ENCODE results near the gene EIF4A3.

Gene EIF4A3

DNA sequence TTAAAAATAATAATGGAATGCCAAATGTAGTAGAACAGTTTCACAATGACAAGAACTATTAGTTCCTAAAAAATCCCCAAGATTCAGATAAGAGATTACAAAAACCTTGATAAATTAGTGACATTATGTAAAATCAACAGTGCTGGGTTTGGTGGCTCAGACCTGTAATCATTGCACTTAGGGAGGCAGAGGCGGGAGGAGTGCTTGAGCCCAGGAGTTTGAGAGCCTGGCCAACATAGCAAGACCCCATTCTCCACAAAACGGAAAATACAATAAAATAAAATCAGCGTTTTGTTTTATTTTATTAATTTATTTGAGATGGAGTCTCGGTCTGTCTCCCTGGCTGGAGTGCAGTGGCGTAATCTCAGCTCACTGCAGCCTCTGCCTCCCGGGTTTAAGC, 27.0 kb upstream of the EIF4A3 start:
- TF ChIP-seq ISL1 (CRISPR knock-in tag; IDR thresholded peaks at IDR 0.05) (no peak), BACH2 (CRISPR knock-in tag; IDR thresholded peaks at IDR 0.05; ENCODE audit: borderline replicate concordance) (no peak)
- TF ChIP-seq, protein P1, sequence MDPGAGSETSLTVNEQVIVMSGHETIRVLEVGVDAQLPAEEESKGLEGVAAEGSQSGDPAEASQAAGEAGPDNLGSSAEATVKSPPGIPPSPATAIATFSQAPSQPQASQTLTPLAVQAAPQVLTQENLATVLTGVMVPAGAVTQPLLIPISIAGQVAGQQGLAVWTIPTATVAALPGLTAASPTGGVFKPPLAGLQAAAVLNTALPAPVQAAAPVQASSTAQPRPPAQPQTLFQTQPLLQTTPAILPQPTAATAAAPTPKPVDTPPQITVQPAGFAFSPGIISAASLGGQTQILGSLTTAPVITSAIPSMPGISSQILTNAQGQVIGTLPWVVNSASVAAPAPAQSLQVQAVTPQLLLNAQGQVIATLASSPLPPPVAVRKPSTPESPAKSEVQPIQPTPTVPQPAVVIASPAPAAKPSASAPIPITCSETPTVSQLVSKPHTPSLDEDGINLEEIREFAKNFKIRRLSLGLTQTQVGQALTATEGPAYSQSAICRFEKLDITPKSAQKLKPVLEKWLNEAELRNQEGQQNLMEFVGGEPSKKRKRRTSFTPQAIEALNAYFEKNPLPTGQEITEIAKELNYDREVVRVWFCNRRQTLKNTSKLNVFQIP (CRISPR knock-in tag; IDR thresholded peaks at IDR 0.05; ENCODE audit: borderline replicate concordance, low read depth), result no peak
- ATAC-seq, result no peak

DNA sequence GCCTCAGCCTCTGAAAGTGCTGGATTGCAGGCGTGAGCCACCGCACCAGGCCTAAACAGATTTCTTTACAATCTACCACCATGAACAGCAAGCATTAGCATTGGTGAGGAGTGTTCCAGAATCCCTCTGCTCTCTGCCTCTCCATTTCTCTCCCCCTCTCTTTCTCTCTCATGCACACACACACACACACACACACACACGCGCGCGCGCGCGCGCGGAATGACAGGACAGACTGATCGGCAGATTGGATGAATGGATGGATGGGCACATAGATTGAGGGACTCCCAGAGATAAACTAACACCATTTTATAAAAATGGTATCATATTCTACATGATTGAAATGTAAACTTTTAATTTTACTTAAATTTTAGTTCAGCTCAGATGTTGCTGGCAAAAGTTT, 26.2 kb upstream of the EIF4A3 start:
- ATAC-seq, result no peak

DNA sequence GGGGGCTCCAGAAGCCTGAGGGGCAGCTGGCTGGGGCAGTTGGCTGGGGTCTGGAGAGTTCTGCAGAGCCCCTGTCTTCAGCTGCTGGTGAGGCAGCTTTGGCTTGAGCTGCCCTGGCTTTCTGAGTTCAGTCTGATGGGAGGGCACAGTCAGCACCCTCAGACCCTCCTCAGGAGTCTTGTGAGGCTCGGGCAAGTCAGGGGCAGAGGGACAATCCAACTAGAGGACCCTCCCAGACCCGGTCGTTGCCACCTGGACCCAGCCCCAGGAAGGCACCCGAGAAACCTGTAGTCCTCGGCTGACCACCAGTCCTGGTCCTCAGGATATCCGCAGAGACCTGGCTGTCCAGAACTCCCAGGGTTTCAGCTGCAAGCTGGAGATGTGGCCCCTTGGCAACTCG, 24.8 kb upstream of the EIF4A3 start:
- TF ChIP-seq, protein P2, sequence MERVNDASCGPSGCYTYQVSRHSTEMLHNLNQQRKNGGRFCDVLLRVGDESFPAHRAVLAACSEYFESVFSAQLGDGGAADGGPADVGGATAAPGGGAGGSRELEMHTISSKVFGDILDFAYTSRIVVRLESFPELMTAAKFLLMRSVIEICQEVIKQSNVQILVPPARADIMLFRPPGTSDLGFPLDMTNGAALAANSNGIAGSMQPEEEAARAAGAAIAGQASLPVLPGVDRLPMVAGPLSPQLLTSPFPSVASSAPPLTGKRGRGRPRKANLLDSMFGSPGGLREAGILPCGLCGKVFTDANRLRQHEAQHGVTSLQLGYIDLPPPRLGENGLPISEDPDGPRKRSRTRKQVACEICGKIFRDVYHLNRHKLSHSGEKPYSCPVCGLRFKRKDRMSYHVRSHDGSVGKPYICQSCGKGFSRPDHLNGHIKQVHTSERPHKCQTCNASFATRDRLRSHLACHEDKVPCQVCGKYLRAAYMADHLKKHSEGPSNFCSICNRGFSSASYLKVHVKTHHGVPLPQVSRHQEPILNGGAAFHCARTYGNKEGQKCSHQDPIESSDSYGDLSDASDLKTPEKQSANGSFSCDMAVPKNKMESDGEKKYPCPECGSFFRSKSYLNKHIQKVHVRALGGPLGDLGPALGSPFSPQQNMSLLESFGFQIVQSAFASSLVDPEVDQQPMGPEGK (CRISPR knock-in tag; IDR thresholded peaks at IDR 0.05; ENCODE audit: borderline replicate concordance), result no peak
- TF ChIP-seq TCF4 (CRISPR knock-in tag; IDR thresholded peaks at IDR 0.05; ENCODE audit: borderline replicate concordance) (no peak), ZFP30 (CRISPR knock-in tag; IDR thresholded peaks at IDR 0.05) (no peak), ZFP3 (CRISPR knock-in tag; IDR thresholded peaks at IDR 0.05) (no peak), ZNF8 (CRISPR knock-in tag; IDR thresholded peaks at IDR 0.05) (no peak), GLIS3 (CRISPR knock-in tag; IDR thresholded peaks at IDR 0.05) (no peak), TOX (CRISPR knock-in tag; IDR thresholded peaks at IDR 0.05; ENCODE audit: borderline replicate concordance) (no peak), CSDC2 (CRISPR knock-in tag; IDR thresholded peaks at IDR 0.05) (no peak), ARNTL (CRISPR knock-in tag; IDR thresholded peaks at IDR 0.05; ENCODE audit: borderline replicate concordance, low read depth) (no peak), RARB (CRISPR knock-in tag; IDR thresholded peaks at IDR 0.05) (no peak), ESRRG (CRISPR knock-in tag; IDR thresholded peaks at IDR 0.05) (no peak), OSR1 (CRISPR knock-in tag; IDR thresholded peaks at IDR 0.05) (no peak), ZC3H10 (CRISPR knock-in tag; IDR thresholded peaks at IDR 0.05) (no peak), ZNF70 (CRISPR knock-in tag; IDR thresholded peaks at IDR 0.05) (no peak), ISL1 (CRISPR knock-in tag; IDR thresholded peaks at IDR 0.05) (no peak), PPARA (CRISPR knock-in tag; IDR thresholded peaks at IDR 0.05; ENCODE audit: borderline replicate concordance) (no peak)
- TF ChIP-seq, protein P1 (CRISPR knock-in tag; IDR thresholded peaks at IDR 0.05; ENCODE audit: borderline replicate concordance, low read depth), result no peak
- TF ChIP-seq, protein P3, sequence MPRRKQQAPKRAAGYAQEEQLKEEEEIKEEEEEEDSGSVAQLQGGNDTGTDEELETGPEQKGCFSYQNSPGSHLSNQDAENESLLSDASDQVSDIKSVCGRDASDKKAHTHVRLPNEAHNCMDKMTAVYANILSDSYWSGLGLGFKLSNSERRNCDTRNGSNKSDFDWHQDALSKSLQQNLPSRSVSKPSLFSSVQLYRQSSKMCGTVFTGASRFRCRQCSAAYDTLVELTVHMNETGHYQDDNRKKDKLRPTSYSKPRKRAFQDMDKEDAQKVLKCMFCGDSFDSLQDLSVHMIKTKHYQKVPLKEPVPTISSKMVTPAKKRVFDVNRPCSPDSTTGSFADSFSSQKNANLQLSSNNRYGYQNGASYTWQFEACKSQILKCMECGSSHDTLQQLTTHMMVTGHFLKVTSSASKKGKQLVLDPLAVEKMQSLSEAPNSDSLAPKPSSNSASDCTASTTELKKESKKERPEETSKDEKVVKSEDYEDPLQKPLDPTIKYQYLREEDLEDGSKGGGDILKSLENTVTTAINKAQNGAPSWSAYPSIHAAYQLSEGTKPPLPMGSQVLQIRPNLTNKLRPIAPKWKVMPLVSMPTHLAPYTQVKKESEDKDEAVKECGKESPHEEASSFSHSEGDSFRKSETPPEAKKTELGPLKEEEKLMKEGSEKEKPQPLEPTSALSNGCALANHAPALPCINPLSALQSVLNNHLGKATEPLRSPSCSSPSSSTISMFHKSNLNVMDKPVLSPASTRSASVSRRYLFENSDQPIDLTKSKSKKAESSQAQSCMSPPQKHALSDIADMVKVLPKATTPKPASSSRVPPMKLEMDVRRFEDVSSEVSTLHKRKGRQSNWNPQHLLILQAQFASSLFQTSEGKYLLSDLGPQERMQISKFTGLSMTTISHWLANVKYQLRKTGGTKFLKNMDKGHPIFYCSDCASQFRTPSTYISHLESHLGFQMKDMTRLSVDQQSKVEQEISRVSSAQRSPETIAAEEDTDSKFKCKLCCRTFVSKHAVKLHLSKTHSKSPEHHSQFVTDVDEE (CRISPR knock-in tag; IDR thresholded peaks at IDR 0.05), result no peak
- TF ChIP-seq, protein P4, sequence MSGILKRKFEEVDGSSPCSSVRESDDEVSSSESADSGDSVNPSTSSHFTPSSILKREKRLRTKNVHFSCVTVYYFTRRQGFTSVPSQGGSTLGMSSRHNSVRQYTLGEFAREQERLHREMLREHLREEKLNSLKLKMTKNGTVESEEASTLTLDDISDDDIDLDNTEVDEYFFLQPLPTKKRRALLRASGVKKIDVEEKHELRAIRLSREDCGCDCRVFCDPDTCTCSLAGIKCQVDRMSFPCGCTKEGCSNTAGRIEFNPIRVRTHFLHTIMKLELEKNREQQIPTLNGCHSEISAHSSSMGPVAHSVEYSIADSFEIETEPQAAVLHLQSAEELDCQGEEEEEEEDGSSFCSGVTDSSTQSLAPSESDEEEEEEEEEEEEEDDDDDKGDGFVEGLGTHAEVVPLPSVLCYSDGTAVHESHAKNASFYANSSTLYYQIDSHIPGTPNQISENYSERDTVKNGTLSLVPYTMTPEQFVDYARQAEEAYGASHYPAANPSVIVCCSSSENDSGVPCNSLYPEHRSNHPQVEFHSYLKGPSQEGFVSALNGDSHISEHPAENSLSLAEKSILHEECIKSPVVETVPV (CRISPR knock-in tag; IDR thresholded peaks at IDR 0.05), result no peak
- no peak for ATAC-seq

More for the DNA sequence above, 26.2 kb upstream of the EIF4A3 start:
- TF ChIP-seq BACH2 (CRISPR knock-in tag; IDR thresholded peaks at IDR 0.05; ENCODE audit: borderline replicate concordance) (no peak), PPARA (CRISPR knock-in tag; IDR thresholded peaks at IDR 0.05; ENCODE audit: borderline replicate concordance) (no peak), OSR1 (CRISPR knock-in tag; IDR thresholded peaks at IDR 0.05) (no peak), ESRRG (CRISPR knock-in tag; IDR thresholded peaks at IDR 0.05) (no peak)
- TF ChIP-seq, protein P2 (CRISPR knock-in tag; IDR thresholded peaks at IDR 0.05; ENCODE audit: borderline replicate concordance), result no peak

All from SK-N-SH treated with all-trans-retinoic acid at 6 μM for 48 hours (cell line).